Activated T-cell treated with anti-CD3 and anti-CD28 coated beads for 4 hours (primary cell): ENCODE measurements around the gene DYNLRB1.

Experiments
- DNase-seq: peaks from one replicate; pipeline ENCODE4 v3.0.0-alpha.2; 2020

The DYNLRB1 gene

DNA sequence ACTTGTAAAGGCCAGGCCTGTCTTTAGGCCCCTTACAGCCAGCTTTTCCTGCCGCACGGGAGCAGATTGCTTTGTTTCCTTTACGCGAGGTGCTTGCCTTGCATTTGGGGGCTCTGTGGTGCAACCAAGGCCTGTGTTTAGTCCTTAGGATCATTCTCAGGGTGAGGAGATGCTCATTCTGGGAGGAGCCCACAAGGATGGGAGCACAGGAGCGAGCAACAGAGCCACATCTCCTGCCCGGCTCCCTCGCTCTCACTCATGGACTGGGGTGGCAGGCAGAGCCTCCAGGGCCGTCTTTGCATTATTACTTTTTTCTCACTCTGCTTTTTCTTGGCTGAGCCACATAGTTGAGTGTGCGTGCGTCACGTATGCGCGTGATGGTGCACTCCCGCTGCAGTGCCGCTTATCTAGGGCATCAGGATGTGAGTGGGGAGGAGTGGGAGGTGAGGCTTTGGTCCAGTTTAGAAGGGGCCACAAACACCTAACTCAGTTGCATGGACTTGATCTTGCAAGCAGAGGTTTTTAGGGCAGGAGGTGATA lies 19.1 kb downstream of the DYNLRB1 start:
- no peak for DNase-seq

DNA sequence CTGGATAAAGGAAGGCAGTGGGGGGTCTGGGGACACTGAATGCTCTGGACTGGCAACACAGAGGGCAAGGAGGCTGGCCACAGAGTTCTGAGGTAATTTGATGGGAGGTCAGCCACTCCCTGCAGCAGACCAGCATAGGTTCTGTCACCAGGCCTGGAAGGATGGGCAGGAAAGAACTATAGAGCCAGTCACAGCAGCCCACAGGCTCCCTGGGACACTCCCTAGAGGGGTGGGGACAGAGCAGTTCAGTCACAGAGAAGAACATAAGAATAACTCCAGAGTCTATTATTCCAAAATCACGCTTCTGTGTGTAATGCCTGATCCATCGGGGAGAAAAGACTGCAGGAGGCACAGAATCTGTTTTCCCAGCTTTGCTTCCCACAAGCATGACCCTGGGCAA lies 19.6 kb downstream of the DYNLRB1 start:
- no peak for DNase-seq

- DNase-seq = no peak
Measured at GRCh38 chr20:34536798-34537394, 20.7 kb downstream of the DYNLRB1 start.

DNA sequence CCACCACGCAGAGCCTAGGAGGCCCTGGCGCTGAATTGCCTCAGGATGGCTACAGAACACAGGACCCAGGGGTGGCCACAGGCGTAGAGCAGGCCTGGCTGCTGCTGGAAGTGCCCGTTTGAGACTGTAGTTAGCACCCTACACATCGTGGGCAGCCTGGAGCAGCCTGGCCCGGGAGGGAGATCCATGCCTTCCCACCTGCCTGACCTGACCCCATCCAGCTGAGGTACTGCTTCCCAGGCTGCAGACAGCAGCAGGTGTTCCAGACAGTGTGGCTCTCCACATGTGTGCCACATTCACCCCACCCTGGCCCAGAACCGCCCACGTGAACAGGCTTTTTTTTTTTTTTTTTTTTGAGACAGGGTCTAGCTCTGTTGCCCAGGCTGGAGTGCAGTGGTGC lies 21.4 kb downstream of the DYNLRB1 start:
- no peak for DNase-seq

DNA sequence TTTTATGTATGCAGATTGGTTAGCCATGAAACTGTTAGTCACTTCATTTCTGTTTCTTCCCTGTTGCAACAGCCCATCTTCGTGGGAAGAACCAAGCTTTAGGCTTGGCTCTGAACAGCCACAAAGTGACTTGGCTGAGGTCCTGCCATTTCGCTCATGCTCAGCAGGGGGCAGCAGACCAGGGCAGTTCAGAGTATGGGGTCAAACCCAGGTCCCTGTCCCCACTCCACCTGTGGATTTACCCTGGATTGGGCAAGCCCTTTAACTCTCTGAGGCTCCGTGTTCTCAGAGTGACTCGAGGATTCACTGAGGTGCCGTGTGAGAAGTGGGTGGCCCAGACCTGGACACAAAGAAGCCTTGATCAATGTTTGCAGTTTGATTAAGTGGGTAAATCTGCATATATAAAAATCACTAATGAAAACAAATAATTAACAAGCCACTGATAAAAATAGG lies 22.5 kb downstream of the DYNLRB1 start:
- DNase-seq = peak; percentile 44

- no peak for DNase-seq
Measured at GRCh38 chr20:34539756-34540155, 23.5 kb downstream of the DYNLRB1 start.

- no peak for DNase-seq
Measured at GRCh38 chr20:34540596-34541263, 24.5 kb downstream of the DYNLRB1 start.

- no peak for DNase-seq
Measured at GRCh38 chr20:34541264-34541901, 25.2 kb downstream of the DYNLRB1 start.

DNA sequence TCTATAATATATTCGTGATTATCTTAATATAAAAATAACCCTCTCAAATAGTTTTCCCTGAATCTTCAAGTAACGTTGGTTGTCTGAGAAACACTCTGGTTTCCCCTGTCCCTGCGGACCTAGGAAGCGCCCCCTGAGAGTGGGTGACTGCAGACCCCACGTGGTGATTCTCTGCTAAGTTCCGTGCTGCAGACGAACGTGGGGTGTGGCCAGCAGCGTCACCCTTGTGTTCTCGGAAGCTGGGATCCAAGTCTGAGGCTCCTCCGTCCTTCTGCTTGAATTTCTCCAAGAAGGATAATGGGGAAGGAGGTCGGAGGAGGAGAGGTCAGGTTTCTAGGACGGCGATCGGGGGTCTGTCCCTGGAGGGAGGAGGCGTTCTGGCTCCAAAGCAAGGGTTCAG lies 25.7 kb downstream of the DYNLRB1 start:
- DNase-seq = no peak

DNA sequence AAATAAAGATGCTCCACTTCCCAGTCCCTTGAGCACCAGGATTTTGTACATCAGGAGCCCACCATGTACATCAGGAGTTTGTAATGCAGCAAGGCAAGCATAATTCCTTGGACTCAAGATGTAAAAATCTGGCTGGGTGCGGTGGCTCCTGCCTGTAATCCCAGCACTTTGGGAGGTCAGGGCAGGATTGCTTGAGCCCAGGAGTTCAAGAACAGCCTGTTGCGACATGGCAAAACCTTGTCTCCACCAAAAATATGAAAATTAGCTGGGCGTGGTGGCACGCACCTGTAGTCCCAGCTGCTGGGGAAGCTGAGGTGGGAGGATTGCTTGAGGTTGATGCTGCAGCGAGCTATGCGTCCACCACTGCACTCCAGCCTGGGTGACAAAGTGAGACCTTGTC lies 26.2 kb downstream of the DYNLRB1 start:
- no peak for DNase-seq

- no peak for DNase-seq
Measured at GRCh38 chr20:34543463-34544056, 27.3 kb downstream of the DYNLRB1 start.

- DNase-seq = no peak
Measured at GRCh38 chr20:34544109-34544796, 28.0 kb downstream of the DYNLRB1 start.

DNA sequence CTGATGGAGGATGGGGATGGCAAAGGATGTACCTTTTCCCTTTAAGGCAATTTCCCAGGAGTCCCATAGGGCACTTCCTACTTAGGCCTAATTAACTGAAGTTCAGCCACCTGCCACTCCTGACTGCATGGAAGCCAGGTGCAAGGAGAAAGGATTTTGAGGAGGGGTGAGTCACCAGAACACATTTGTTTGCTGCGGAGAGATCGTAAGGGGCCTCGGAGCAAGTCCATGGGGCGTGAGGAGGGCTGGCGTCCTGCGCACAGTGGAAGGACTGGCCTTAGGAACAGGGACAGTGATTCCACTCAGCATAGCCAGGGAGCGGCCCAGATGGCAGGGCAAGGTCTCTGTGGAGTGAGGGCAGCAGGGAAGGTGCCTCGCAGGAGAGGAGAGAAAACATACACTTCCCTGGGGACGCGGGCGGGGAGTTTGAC lies 30.5 kb downstream of the DYNLRB1 start:
- no peak for DNase-seq

GRCh38 chr20:34547844-34548613 lies 31.8 kb downstream of the DYNLRB1 start:
- DNase-seq = no peak

DNA sequence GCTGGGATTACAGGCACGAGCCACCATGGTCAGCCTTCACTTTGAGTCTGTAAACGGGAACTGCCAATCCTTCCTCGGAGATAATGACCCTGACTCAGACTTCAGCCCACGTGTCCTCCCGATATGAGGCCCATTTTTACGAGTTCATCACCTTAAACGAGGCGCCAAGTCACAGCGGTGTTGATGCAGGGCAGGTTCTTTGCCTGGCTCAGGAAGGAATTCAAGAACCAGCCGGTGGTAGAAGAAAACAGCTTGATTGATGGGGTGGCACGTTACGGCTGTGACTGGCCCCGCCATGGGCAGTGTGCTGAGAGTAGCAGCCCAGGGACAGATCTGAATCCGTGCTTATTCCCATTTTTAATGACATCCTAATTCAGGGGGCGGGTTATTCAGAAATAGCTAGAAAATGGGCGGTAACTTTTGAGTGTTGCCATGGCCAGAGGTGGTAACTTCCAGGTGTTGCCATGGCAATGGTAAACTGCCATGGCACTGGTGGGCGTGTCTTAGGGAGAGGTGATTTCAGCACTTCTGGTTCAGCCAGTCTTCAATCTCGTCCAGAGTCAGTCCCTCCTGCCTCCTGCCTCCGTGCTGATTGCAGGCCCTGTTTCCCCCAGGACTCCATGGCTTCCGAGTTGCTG lies 33.2 kb downstream of the DYNLRB1 start:
- no peak for DNase-seq

DNA sequence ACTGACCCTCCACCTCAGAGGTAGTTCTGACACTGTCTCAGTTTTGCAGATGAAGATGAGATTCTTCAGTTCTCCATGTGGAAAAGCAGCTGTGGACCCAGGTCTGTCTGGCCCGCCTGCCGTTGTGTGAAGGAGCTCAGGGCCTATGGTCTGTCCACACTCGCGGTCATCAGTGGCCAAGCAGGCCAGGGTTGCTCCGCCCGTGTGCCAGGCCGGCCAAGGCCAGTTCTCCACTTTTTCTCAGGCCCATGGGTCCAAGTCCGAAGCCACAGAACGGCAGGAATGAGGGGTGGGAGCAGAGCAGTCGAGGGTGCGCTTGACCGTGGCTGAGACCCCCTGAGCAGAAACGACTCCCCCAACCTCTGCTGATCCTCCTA lies 33.7 kb downstream of the DYNLRB1 start:
- no peak for DNase-seq

DNA sequence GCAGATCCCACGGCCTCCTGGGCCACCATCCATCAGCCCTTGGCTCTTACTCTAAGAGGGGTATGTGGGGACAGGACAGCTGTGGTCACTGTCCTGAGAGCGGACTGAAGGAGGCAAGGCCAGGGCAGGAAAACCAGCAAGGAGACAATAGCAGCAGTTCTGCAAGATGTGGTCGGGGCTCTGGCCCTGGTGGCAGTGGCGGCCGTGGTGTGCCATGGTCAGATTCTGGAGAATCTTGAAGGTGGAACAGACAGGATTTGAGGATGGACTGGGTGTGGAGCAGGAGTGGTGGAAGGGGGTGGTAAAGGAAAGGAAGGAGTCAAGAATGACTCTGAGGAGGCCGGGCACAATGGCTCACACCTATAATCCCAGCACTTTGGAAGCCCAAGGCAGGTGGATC lies 36.3 kb downstream of the DYNLRB1 start:
- DNase-seq = no peak

DNA sequence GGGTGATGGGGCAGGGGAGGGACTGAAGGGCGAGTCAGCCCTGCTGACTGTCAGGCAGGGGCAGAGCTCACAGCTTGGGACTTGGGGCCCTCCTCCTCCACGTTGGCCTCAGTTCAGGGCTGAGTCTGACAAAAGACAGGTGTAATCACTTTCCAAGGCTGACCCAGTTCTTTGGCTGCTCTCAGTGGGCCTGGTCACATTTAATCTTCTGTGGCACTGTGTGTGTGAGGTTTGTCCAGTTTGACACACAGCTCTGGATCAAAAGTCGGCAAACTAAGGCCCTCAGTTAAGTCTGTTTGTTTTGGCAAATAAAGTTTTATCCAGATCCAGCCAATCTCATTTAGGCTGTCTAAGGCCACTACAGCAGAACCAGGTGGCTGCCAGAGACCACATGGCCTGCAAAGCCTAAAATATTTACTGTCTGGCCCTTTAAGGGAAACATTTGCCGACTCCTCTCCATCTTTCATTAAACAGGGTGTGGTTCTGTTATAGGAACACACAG lies 37.2 kb downstream of the DYNLRB1 start:
- no peak for DNase-seq

- no peak for DNase-seq
Measured at GRCh38 chr20:34557936-34558319, 41.7 kb downstream of the DYNLRB1 start.

DNA sequence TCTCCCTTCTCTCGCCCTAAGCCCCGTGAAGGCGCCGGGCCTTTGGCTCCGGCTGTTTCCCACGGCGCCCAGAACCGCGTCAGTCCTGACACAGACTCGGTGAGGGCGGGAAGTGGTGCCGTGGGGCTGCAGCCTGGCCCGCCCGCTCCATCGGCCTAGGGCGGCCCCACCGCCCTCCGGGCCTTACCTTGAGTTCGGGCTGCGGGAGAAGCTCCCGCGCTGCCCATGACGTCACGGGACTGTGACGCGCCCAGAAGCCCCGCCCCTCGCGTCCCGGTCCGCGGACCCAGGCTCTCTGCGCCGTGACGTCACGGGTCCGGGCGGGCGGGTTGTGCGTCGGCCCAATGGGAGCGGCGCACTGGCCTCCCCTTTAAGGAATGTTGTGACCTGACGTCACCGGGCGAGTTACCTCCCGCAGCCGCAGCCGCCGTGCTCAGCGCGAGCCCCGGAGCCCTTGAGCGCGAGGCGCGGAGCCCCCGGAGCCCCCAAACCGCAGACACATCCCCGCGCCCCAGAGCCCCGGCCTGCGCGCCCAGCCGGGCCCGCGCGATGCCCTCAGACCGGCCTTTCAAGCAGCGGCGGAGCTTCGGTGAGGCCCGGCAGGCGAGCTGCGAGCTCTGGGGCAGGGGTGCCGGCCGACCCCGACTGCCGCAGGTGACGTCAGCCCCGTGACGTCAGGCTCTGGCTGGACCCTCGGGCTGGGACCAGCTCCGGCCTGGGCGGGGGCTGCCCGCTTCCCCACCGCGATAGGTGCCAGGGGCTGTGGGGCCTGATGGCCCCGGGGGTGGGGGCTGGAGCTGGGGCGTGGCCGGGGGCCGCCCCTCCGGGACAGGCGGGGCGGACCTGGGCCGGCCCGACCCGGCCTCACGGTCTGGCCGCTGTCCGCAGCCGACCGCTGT lies 42.3 kb downstream of the DYNLRB1 start, which contains the start of gene MAP1LC3A:
TSS of gene MAP1LC3A (plus strand) at position 399 of the 899 bp plus-strand sequence. CDS start at position 550, 151 bp downstream.
- peak; percentile 92 for DNase-seq
